IMR-90 (cell line): ENCODE data around the gene ZNF574. TPM values are rescaled to one million over a fixed set of nuclear protein-coding genes. Genes with fewer than 3 reads are reported as not detected.

Source experiments
- ATAC-seq: fragments of 200-7000 bp; cut with Tn5 transposase; 2 replicates; pipeline ENCODE4 v1.9.1; 2020; ENCODE audit warnings: low read depth, mild to moderate bottlenecking, moderate library complexity
- BruUV-seq: library from RNA; stranded (reverse); fragments of 400-500 nt; replicated peaks from 2 replicates; lab custom pipeline; 2021; lab: Mats Ljungman, UMichigan
- CTCF ChIA-PET: fragments of 300-600 bp; formaldehyde crosslinking; extraction: SDS; loops from one replicate; lab custom pipeline; 2021; ENCODE audit warnings: antibody characterized with exemption; lab: Yijun Ruan, JAX
- POLR2A ChIA-PET: fragments of 300-600 bp; sonication (Branson Sonifier 250); formaldehyde crosslinking; loops from one replicate; lab custom pipeline; 2022; ENCODE audit warnings: antibody characterized with exemption; ENCODE audit not compliant: unreplicated experiment; lab: Charles Lee
- DNase-seq: peaks from one replicate; pipeline ENCODE4 v3.0.0; 2013
- H2AFZ ChIP-seq: replicated peaks from 2 replicates; pipeline ENCODE3; 2013; ENCODE audit warnings: low read length, mild to moderate bottlenecking; ENCODE audit not compliant: poor library complexity
- H2AK5ac ChIP-seq: 2 replicates; pipeline ENCODE4 v1.6.1; 2013; ENCODE audit warnings: low read depth, low read length, inconsistent platforms
- H2AK9ac ChIP-seq: replicated peaks from 2 replicates; pipeline ENCODE3; 2013; ENCODE audit warnings: mild to moderate bottlenecking, low read depth, low read length, moderate library complexity; ENCODE audit not compliant: poor library complexity
- H2BK120ac ChIP-seq: 2 replicates; pipeline ENCODE4 v1.6.1; 2013; ENCODE audit warnings: low read depth, low read length, inconsistent platforms
- H2BK15ac ChIP-seq: 3 replicates; pipeline ENCODE4 v1.6.1; 2013; ENCODE audit warnings: low read depth, low read length, inconsistent platforms
- H2BK20ac ChIP-seq: 2 replicates; pipeline ENCODE4 v1.6.1; 2013; ENCODE audit warnings: low read depth, mild to moderate bottlenecking, inconsistent platforms, low read length, moderate library complexity
- H2BK5ac ChIP-seq: 2 replicates; pipeline ENCODE4 v1.6.1; 2013; ENCODE audit warnings: mild to moderate bottlenecking, low read depth, low read length, inconsistent platforms; ENCODE audit not compliant: poor library complexity, severe bottlenecking
- H3K14ac ChIP-seq: replicated peaks from 2 replicates; pipeline ENCODE4 v1.6.1; 2013; ENCODE audit warnings: low read depth, low read length, inconsistent platforms
- H3K18ac ChIP-seq: 2 replicates; pipeline ENCODE4 v1.6.1; 2013; ENCODE audit warnings: low read depth, low read length, control low read depth
- H3K23ac ChIP-seq: 2 replicates; pipeline ENCODE4 v1.6.1; 2013; ENCODE audit warnings: low read depth, low read length, inconsistent platforms
- H3K27ac ChIP-seq: 2 replicates; pipeline ENCODE4 v1.5.1; 2013; ENCODE audit warnings: mild to moderate bottlenecking, control low read depth, low read length; ENCODE audit not compliant: insufficient read depth
- H3K27me3 ChIP-seq: 2 replicates; pipeline ENCODE4 v1.6.1; 2013; ENCODE audit warnings: low read length; ENCODE audit not compliant: control insufficient read depth, insufficient read depth
- H3K36me3 ChIP-seq: 2 replicates; pipeline ENCODE4 v1.6.1; 2013; ENCODE audit warnings: low read length, mixed read lengths; ENCODE audit not compliant: control insufficient read depth, insufficient read depth
- H3K4ac ChIP-seq: 2 replicates; pipeline ENCODE4 v1.6.1; 2013; ENCODE audit warnings: low read depth, low read length, inconsistent platforms
- H3K4me1 ChIP-seq: 2 replicates; pipeline ENCODE4 v1.6.1; 2013; ENCODE audit warnings: low read length, mixed read lengths; ENCODE audit not compliant: control insufficient read depth, insufficient read depth
- H3K4me2 ChIP-seq: 2 replicates; pipeline ENCODE4 v1.6.1; 2013; ENCODE audit warnings: low read depth, mild to moderate bottlenecking, control low read depth, low read length, moderate library complexity
- H3K4me3 ChIP-seq: 2 replicates; pipeline ENCODE4 v1.5.1; 2013; ENCODE audit warnings: low read depth, mild to moderate bottlenecking, control low read depth, low read length, moderate library complexity; ENCODE audit not compliant: insufficient read depth
- H3K56ac ChIP-seq: 2 replicates; pipeline ENCODE4 v1.6.1; 2013; ENCODE audit warnings: low read length, inconsistent platforms; ENCODE audit not compliant: insufficient read depth; ENCODE audit errors: extremely low read depth
- H3K79me1 ChIP-seq, 2 experiments: 2 replicates each; pipeline ENCODE4 v1.6.1; 2013; ENCODE audit warnings: low read length in 2 of 2, inconsistent platforms in 1 of 2, low read depth in 1 of 2
- H3K9ac ChIP-seq: 2 replicates; pipeline ENCODE4 v1.6.1; 2013; ENCODE audit warnings: low read depth, low read length, control low read depth
- H3K9me1 ChIP-seq: 2 replicates; pipeline ENCODE4 v1.6.1; 2013; ENCODE audit warnings: low read length, inconsistent platforms; ENCODE audit not compliant: insufficient read depth
- H3K9me3 ChIP-seq: 2 replicates; pipeline ENCODE4 v1.6.1; 2013; ENCODE audit warnings: low read length; ENCODE audit not compliant: control insufficient read depth, insufficient read depth
- H4K20me1 ChIP-seq: 2 replicates; pipeline ENCODE4 v1.6.1; 2013; ENCODE audit warnings: low read length, inconsistent platforms; ENCODE audit not compliant: insufficient read depth
- H4K5ac ChIP-seq: 2 replicates; pipeline ENCODE4 v1.6.1; 2013; ENCODE audit warnings: mild to moderate bottlenecking, low read depth, low read length, control low read depth
- H4K8ac ChIP-seq, 2 experiments: 2 replicates each; pipeline ENCODE4 v1.6.1; 2013; ENCODE audit warnings: low read depth in 2 of 2, low read length in 2 of 2, control low read depth in 1 of 2, inconsistent platforms in 1 of 2
- H4K91ac ChIP-seq: 2 replicates; pipeline ENCODE4 v1.6.1; 2013; ENCODE audit warnings: low read depth, low read length, inconsistent platforms; ENCODE audit not compliant: insufficient read depth
- BHLHE40 ChIP-seq: fragments of 150-350 bp; IDR thresholded peaks from 2 replicates; pipeline ENCODE4 v1.6.1; 2016; ENCODE audit warnings: mild to moderate bottlenecking, low read depth, low read length
- CEBPB ChIP-seq: IDR thresholded peaks from 2 replicates; pipeline ENCODE4 v1.6.1; 2012; ENCODE audit warnings: low read depth, low read length, improper control_type of control experiment
- CHD1 ChIP-seq: IDR thresholded peaks from 2 replicates; pipeline ENCODE4 v1.6.1; 2012; ENCODE audit warnings: low read depth, low read length, improper control_type of control experiment
- ELK1 ChIP-seq: fragments of 150-350 bp; IDR thresholded peaks from 2 replicates; pipeline ENCODE4 v1.6.1; 2016; ENCODE audit warnings: low read depth, mild to moderate bottlenecking, low read length, moderate library complexity, borderline replicate concordance
- FOS ChIP-seq: fragments of 150-350 bp; IDR thresholded peaks from 2 replicates; pipeline ENCODE4 v1.6.1; 2016; ENCODE audit warnings: low read depth, low read length
- MAFK ChIP-seq: IDR thresholded peaks from 2 replicates; pipeline ENCODE4 v1.6.1; 2012; ENCODE audit warnings: low read depth, low read length, improper control_type of control experiment
- MAZ ChIP-seq: IDR thresholded peaks from 2 replicates; pipeline ENCODE4 v1.6.1; 2012; ENCODE audit warnings: low read depth, mild to moderate bottlenecking, low read length, improper control_type of control experiment, moderate library complexity, borderline replicate concordance
- MXI1 ChIP-seq: IDR thresholded peaks from 2 replicates; pipeline ENCODE4 v1.6.1; 2012; ENCODE audit warnings: low read depth, mild to moderate bottlenecking, low read length, moderate library complexity, borderline replicate concordance
- NFE2L2 ChIP-seq: fragments of 150-350 bp; IDR thresholded peaks from 2 replicates; pipeline ENCODE4 v1.6.1; 2016; ENCODE audit warnings: low read depth, mild to moderate bottlenecking, low read length
- POLR2A ChIP-seq: IDR thresholded peaks from 2 replicates; pipeline ENCODE4 v1.6.1; 2012; ENCODE audit warnings: mild to moderate bottlenecking, low read depth, low read length
- RAD21 ChIP-seq: IDR thresholded peaks from 2 replicates; pipeline ENCODE4 v1.6.1; 2012; ENCODE audit warnings: low read length, improper control_type of control experiment
- RCOR1 ChIP-seq: IDR thresholded peaks from 2 replicates; pipeline ENCODE4 v1.6.1; 2012; ENCODE audit warnings: mild to moderate bottlenecking, low read length, improper control_type of control experiment; ENCODE audit not compliant: insufficient replicate concordance
- RFX5 ChIP-seq: IDR thresholded peaks from 2 replicates; pipeline ENCODE4 v1.8.0; 2012; ENCODE audit warnings: low read depth, mild to moderate bottlenecking, low read length, moderate library complexity
- SMC3 ChIP-seq: fragments of 150-350 bp; IDR thresholded peaks from 2 replicates; pipeline ENCODE4 v1.6.1; 2016; ENCODE audit warnings: low read depth, mild to moderate bottlenecking, antibody characterized with exemption, low read length, moderate library complexity
- USF2 ChIP-seq: fragments of 150-350 bp; IDR thresholded peaks from 2 replicates; pipeline ENCODE4 v1.6.1; 2017; ENCODE audit warnings: mild to moderate bottlenecking, antibody characterized with exemption, low read length, low read depth
- WGBS, 2 experiments: methylation state at CpG; one replicate each; pipeline versions ENCODE4 v1.1.5 to v1.1.7; 2013; ENCODE audit warnings: missing lambda C conversion rate in 2 of 2; ENCODE audit not compliant: insufficient read length in 1 of 2; ENCODE audit errors: extremely low coverage in 2 of 2; 5-methylcytosine and 5-hydroxymethylcytosine counted together
- dilution Hi-C: fragments of 300-500 bp; cut with HindIII; formaldehyde crosslinking; loops from one replicate; pipeline ENCODE4 v1.14.3; 2018; ENCODE audit warnings: low sequenced_read_pairs; ENCODE audit not compliant: unreplicated experiment
- in situ Hi-C: fragments of 300-500 bp; cut with MboI; formaldehyde crosslinking; loops from 3 replicates; pipeline ENCODE4 v1.14.3; 2019; ENCODE audit warnings: low sequenced_read_pairs, inconsistent platforms, mixed read lengths
- intact Hi-C: fragments of 100-400 bp; cut with micrococcal nuclease; formaldehyde crosslinking; loops from 2 replicates; pipeline ENCODE4 v1.10.0; 2022
- polyA plus RNA-seq, 3 experiments: library from polyadenylated mRNA; depleted of rRNA; stranded (reverse); fragments of >200 nt; gene quantifications; 2 replicates each; pipeline ENCODE4 v1.2.3, GENCODE V29; 2012; ENCODE audit warnings: low replicate concordance in 1 of 3
- total RNA-seq: library from RNA; depleted of rRNA; stranded (reverse); fragments of >200 nt; gene quantifications from 2 replicates; pipeline ENCODE4 v1.2.3, GENCODE V29; 2012
- TF ChIP-seq, protein P1 (sequence below): conservative IDR thresholded peaks from 2 replicates; pipeline ENCODE4 v1.5.1; 2012; ENCODE audit warnings: mild to moderate bottlenecking, low read depth, low read length, improper control_type of control experiment

ZNF574 gene
- total and polyA plus RNA-seq, 2 of the 4 experiments (the other 2 are of a cell fraction) = 8.1 to 14.1 TPM

GRCh38 chr19:42064432-42064831 is 11.5 kb upstream of the ZNF574 start:
- Histone ChIP-seq H3K9ac (no peak overlapping the region), H3K4me2 (no peak overlapping the region), H4K91ac (no peak overlapping the region), H3K18ac (no peak overlapping the region), H3K56ac (no peak overlapping the region), H3K4ac (no peak overlapping the region), H4K20me1 (no peaks in the 10 kb centered on the region), H3K14ac (no peak overlapping the region), H3K4me1 (no peaks in the 10 kb centered on the region), H4K5ac (no peak overlapping the region), H3K4me3 (no peak overlapping the region), H3K79me1 (no peaks in the 10 kb centered on the region), H4K8ac (no peak overlapping the region), H3K9me3 (no peaks in the 10 kb centered on the region), H2AFZ (peak overlapping the region; percentile 14), H2BK5ac (no peak overlapping the region), H3K27ac (no peak overlapping the region), H3K27me3 (peaks cover 64% of the 10 kb centered on the region), H2AK5ac (no peak overlapping the region), H2BK15ac (no peak overlapping the region), H2BK120ac (no peak overlapping the region), H3K23ac (no peak overlapping the region), H2BK20ac (no peak overlapping the region), H3K36me3 (no peaks in the 10 kb centered on the region), H2AK9ac (no peak overlapping the region), H3K9me1 (no peaks in the 10 kb centered on the region)
- ChIA-PET POLR2A (no interaction called here), CTCF (no interaction called here)
- in situ Hi-C loops (no loop called here), dilution Hi-C loops (no loop called here), intact Hi-C loops (no loop called here)
- ATAC-seq = no peak
- WGBS, 2 experiments = 49% methylated on average over 6 of the region's 6 CpGs; no CpG with 5 or more reads in 1 of the 2 experiments
- TF ChIP-seq CHD1 (no peak), MAZ (no peak), RCOR1 (no peak), USF2 (no peak), ELK1 (no peak), FOS (no peak), RFX5 (no peak), SMC3 (no peak), MAFK (no peak), CEBPB (no peak), MXI1 (no peak), RAD21 (no peak), NFE2L2 (no peak), POLR2A (no peak), BHLHE40 (no peak)
- TF ChIP-seq, protein P1, sequence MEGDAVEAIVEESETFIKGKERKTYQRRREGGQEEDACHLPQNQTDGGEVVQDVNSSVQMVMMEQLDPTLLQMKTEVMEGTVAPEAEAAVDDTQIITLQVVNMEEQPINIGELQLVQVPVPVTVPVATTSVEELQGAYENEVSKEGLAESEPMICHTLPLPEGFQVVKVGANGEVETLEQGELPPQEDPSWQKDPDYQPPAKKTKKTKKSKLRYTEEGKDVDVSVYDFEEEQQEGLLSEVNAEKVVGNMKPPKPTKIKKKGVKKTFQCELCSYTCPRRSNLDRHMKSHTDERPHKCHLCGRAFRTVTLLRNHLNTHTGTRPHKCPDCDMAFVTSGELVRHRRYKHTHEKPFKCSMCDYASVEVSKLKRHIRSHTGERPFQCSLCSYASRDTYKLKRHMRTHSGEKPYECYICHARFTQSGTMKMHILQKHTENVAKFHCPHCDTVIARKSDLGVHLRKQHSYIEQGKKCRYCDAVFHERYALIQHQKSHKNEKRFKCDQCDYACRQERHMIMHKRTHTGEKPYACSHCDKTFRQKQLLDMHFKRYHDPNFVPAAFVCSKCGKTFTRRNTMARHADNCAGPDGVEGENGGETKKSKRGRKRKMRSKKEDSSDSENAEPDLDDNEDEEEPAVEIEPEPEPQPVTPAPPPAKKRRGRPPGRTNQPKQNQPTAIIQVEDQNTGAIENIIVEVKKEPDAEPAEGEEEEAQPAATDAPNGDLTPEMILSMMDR = no peak
- no TSS peak for BruUV-seq
- DNase-seq = no peak
